PC-9 (cell line): ENCODE data around the gene GATA6. TPM values are rescaled to one million over a fixed set of nuclear protein-coding genes. Genes with fewer than 3 reads are reported as not detected.

Experiments
- BruUV-seq: library from RNA; stranded (reverse); fragments of 400-500 nt; replicated peaks from 2 replicates; lab custom pipeline; 2021; lab: Mats Ljungman, UMichigan
- CTCF ChIA-PET: fragments of 300-600 bp; sonication (Branson Sonifier 250); formaldehyde crosslinking; loops from one replicate; lab custom pipeline; 2022; ENCODE audit warnings: antibody characterized with exemption; lab: Charles Lee
- POLR2A ChIA-PET: fragments of 300-600 bp; sonication (Branson Sonifier 250); formaldehyde crosslinking; loops from one replicate; lab custom pipeline; 2022; ENCODE audit warnings: antibody characterized with exemption; ENCODE audit not compliant: unreplicated experiment; lab: Charles Lee
- DNase-seq, 2 experiments: peaks; one replicate each; pipeline versions ENCODE4 v3.0.0 to v3.0.0-alpha.2; 2015 to 2022; ENCODE audit warnings: mixed read lengths in 1 of 2
- H2AFZ ChIP-seq: fragments of 200-600 bp; sonication (generic); 2 replicates; pipeline ENCODE4 v1.8.1; 2017; ENCODE audit warnings: antibody characterized with exemption
- H3F3A ChIP-seq: fragments of 200-600 bp; sonication (generic); 2 replicates; pipeline ENCODE4 v1.8.1; 2017; ENCODE audit warnings: antibody characterized with exemption, mild to moderate bottlenecking, low read depth; ENCODE audit not compliant: insufficient read depth
- H3K27ac ChIP-seq: fragments of 200-600 bp; sonication (generic); 2 replicates; pipeline ENCODE4 v1.6.1; 2016; ENCODE audit warnings: mixed run types
- H3K27me3 ChIP-seq: fragments of 200-600 bp; sonication (generic); 2 replicates; pipeline ENCODE4 v1.6.1; 2016; ENCODE audit warnings: low read depth, mixed run types; ENCODE audit not compliant: insufficient read depth
- H3K36me3 ChIP-seq: fragments of 200-600 bp; sonication (generic); 2 replicates; pipeline ENCODE4 v1.6.1; 2016; ENCODE audit warnings: low read depth, mixed run types
- H3K4me1 ChIP-seq: fragments of 200-600 bp; sonication (generic); replicated peaks from 2 replicates; pipeline ENCODE4 v1.6.1; 2016; ENCODE audit warnings: mixed run types; ENCODE audit not compliant: insufficient read depth
- H3K4me2 ChIP-seq: fragments of 200-600 bp; sonication (generic); 2 replicates; pipeline ENCODE4 v1.6.1; 2017; ENCODE audit warnings: mixed run types
- H3K4me3 ChIP-seq: fragments of 200-600 bp; sonication (generic); 2 replicates; pipeline ENCODE4 v1.6.1; 2016; ENCODE audit warnings: mixed run types
- H3K79me2 ChIP-seq: fragments of 200-600 bp; sonication (generic); 2 replicates; pipeline ENCODE4 v1.6.1; 2017; ENCODE audit warnings: low read depth, mixed run types
- H3K9me2 ChIP-seq: fragments of 200-600 bp; sonication (generic); 2 replicates; pipeline ENCODE4 v1.8.1; 2017; ENCODE audit warnings: mild to moderate bottlenecking; ENCODE audit not compliant: insufficient read depth
- H3K9me3 ChIP-seq: fragments of 200-600 bp; sonication (generic); 2 replicates; pipeline ENCODE4 v1.8.1; 2016; ENCODE audit warnings: low read depth; ENCODE audit not compliant: insufficient read depth
- H4K20me1 ChIP-seq: fragments of 200-600 bp; sonication (generic); 2 replicates; pipeline ENCODE4 v1.8.1; 2017; ENCODE audit not compliant: insufficient read depth
- CTCF ChIP-seq: fragments of 200-600 bp; sonication (generic); conservative IDR thresholded peaks from 2 replicates; pipeline ENCODE4 v1.6.1; 2017; ENCODE audit warnings: mixed run types, antibody characterized with exemption, mild to moderate bottlenecking, moderate library complexity
- EZH2 ChIP-seq: fragments of 200-600 bp; sonication (generic); IDR thresholded peaks from 2 replicates; pipeline ENCODE4 v1.8.0; 2017; ENCODE audit warnings: antibody characterized with exemption, low read depth
- intact Hi-C: fragments of 100-400 bp; cut with micrococcal nuclease; formaldehyde crosslinking; loops from one replicate; pipeline ENCODE4 v1.10.0; 2022; ENCODE audit not compliant: unreplicated experiment
- total RNA-seq: library from RNA; stranded (reverse); gene quantifications from 2 replicates; pipeline ENCODE4 v1.2.3, GENCODE V29; 2021

The GATA6 gene
- total RNA-seq, 1 experiment from 2014 or later = 9.1 TPM

- no peaks in the 10 kb centered on the region for H3K79me2 ChIP-seq
- H3K27me3 ChIP-seq = no peaks in the 10 kb centered on the region
- intact Hi-C loops = loop anchor here (2.0 kb wide), 1 partner anchor 33 kb away; no protein-coding TSS in a partner anchor
- ChIA-PET CTCF (no interaction called here), POLR2A (interaction anchor here (0.5 to 0.6 kb wide), 2 partner anchors 32 to 95 kb away, joined by 3 to 4 read pairs; no protein-coding TSS in a partner anchor)
- H3K36me3 ChIP-seq = no peaks in the 10 kb centered on the region
- no peaks in the 10 kb centered on the region for H3F3A ChIP-seq
- no peak overlapping the region for H3K4me3 ChIP-seq
- H3K9me2 ChIP-seq = no peaks in the 10 kb centered on the region
- peak overlapping the region; percentile 43 for H3K4me2 ChIP-seq
- no peak overlapping the region for H2AFZ ChIP-seq
- H3K4me1 ChIP-seq = peaks cover 15% of the 10 kb centered on the region
- H4K20me1 ChIP-seq = no peaks in the 10 kb centered on the region
- H3K27ac ChIP-seq = 0 out of 2 replicates have a peak overlapping the region, but pooled peaks have one; percentile 28
- DNase-seq = no peak
- BruUV-seq = no TSS peak
- no peak for TF ChIP-seq EZH2
- TF ChIP-seq CTCF = no peak
- no peaks in the 10 kb centered on the region for H3K9me3 ChIP-seq
Observed at GRCh38 chr18:22250026-22250425, 80.6 kb downstream of the GATA6 start.

- no peaks in the 10 kb centered on the region for H3K9me3 ChIP-seq
- no peaks in the 10 kb centered on the region for H4K20me1 ChIP-seq
- H3K79me2 ChIP-seq = no peaks in the 10 kb centered on the region
- peaks cover 15% of the 10 kb centered on the region for H3K4me1 ChIP-seq
- ChIA-PET POLR2A (interaction anchor here (0.5 to 0.6 kb wide), 2 partner anchors 32 to 95 kb away, joined by 3 to 4 read pairs; no protein-coding TSS in a partner anchor), CTCF (no interaction called here)
- no peaks in the 10 kb centered on the region for H3K9me2 ChIP-seq
- H3K27ac ChIP-seq = 0 out of 2 replicates have a peak overlapping the region, but pooled peaks have one; percentile 28
- no peaks in the 10 kb centered on the region for H3K27me3 ChIP-seq
- intact Hi-C loops = loop anchor here (2.0 kb wide), 1 partner anchor 32 kb away; no protein-coding TSS in a partner anchor
- no peak overlapping the region for H3K4me3 ChIP-seq
- peak overlapping the region; percentile 43 for H3K4me2 ChIP-seq
- no peak overlapping the region for H2AFZ ChIP-seq
- no TSS peak for BruUV-seq
- peak; percentile 53 to 69 for DNase-seq
- H3K36me3 ChIP-seq = no peaks in the 10 kb centered on the region
- H3F3A ChIP-seq = no peaks in the 10 kb centered on the region
- TF ChIP-seq CTCF (no peak), EZH2 (no peak)
Observed at GRCh38 chr18:22250591-22250996, 81.2 kb downstream of the GATA6 start.

Other genes starting within 250 kb of the GATA6 start
- gene CTAGE1, start 248.3 kb downstream of the GATA6 start, total RNA-seq = not detected in 2 replicates